GM21529 (cell line): ENCODE measurements around the gene AKAP1.
"Not testable (repeated sequence)": the region's sequence is repeated elsewhere in the genome, so short reads cannot be mapped to it uniquely, and the experiment has no call there.

ENCODE experiments used
- ATAC-seq: cut with Tn5 transposase; IDR thresholded peaks from one replicate; pipeline ENCODE4 v1.9.1; 2021; ENCODE audit not compliant: unreplicated experiment

AKAP1 gene

DNA sequence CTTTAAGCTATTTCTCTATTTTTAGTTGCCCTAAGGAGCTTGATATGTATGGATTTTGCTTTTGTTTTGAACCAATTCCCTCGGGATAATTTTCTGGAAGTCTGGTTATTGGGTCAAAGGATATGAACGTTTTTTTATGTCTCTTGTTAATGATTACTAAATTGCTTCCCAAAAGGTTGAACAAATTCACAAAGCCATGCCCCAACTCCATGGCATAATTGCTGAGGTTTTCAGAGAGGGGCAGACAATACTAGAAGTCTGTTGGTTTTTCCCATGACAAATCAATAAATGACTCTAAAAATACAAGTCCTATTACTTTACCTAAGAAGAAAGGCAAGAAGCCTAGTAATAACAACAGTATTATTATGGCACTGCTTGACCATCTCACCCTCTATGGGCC lies 11.4 kb upstream of the AKAP1 start:
- ATAC-seq: no peak

DNA sequence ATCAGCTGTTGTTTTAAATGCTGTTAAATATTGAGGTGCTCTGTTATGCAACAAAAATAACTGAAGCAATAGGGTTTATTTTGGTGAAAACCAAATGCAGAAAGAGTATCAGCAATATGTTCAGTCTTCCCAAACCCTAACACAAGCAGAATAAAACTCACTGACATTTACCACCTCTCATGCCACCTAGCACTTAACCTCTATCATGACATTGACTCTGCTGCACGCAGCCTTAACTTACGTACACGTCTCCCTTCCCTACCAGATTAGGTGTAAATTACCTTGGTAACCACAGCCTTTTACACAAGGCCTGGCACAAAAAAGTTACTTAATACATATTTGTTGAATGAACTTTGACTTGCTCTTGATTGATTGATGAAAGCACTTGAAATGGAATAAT lies 9.9 kb upstream of the AKAP1 start:
- ATAC-seq: no peak

DNA sequence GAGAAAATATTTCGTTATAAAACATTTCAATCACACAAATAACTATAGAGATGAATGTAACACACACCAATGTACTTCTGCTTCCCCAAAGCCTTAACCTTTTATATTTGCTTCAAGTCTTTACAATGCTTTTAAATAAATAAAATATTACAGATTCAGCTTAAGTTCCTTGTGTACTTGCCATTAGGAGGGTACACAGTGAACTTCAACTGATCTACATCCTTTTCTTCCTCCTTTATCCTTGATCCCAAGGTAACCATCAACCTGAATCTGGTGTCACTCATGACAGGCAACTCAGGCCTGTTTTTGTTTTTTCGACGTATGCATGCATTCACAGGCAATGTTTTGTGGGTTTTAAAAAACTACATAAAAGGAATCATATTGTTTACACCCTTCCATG lies 9.3 kb upstream of the AKAP1 start:
- no peak for ATAC-seq

DNA sequence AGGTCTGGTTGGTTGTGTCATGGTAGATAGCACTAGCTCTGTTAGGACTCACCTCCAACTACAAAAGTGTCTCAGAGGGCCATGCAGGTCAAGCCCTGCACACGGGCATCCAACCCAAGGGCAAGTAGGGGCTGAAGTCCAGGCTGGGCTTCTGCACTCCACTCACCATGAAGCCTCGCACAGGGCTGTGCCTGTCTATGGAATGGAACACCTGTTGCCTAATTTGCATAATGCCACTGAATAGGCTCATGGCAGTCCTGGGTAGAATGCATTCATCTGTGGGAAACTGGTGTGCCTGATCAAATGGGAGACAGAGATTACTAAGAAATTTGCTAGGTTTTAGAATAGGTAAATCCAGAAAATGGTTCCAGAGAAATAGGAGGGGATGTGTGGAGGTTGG lies 8.0 kb upstream of the AKAP1 start:
- ATAC-seq: no peak

DNA sequence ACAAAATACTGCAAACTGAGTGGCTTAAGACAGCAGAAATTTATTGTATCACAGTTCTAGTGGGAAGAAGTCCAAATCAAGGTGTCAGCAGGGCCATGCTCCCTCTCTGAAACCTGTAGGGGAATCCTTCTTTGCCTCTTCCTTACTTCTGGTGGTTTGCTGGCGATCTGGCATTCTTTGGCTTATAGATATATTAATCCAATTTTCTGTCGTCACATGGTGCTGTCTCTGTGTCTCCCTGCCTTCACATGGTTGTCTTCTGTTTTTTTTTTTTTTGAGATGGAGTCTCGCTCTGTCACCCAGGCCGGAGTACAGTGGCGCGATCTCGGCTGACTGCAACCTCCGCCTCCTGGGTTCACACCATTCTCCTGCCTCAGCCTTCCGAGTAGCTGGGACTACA lies 6.8 kb upstream of the AKAP1 start:
- no peak for ATAC-seq

DNA sequence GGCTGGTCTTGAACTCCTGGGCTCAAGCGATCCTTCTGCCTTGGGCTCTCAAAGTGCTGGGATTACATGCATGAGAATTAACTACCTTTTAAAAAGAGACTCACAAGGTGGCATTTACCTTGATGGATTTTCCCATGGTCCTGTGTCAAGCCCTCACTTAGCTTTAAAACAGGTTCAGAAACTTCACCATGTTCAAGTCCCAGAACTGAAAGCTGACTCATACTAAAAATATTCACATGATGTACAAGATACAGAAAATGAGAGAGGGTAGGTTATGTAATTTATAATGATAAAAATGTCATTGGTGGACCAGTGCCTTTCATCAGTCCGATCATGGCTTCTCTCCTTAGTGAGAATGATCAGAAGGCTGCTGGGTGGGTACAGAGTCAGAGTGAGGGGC lies 4.3 kb upstream of the AKAP1 start:
- no peak for ATAC-seq

DNA sequence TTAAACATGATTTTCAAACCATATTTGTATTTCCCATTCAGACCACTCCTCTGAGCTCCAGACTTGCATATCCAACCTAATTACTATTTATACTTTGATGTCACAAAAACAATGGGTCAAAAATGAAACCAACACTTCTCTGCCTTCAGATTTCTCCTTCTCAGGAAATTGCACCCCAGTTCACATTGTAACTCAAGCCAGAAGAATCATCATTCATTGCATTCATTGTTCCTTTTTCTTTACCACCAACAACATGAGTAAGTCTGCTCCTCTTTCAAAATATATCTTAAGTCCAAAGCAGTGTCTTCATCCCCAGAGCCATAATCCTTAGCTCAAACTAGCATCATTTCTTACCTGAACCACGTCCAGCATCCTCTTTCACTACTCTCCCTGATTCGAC lies 2.6 kb upstream of the AKAP1 start:
- ATAC-seq: no peak

DNA sequence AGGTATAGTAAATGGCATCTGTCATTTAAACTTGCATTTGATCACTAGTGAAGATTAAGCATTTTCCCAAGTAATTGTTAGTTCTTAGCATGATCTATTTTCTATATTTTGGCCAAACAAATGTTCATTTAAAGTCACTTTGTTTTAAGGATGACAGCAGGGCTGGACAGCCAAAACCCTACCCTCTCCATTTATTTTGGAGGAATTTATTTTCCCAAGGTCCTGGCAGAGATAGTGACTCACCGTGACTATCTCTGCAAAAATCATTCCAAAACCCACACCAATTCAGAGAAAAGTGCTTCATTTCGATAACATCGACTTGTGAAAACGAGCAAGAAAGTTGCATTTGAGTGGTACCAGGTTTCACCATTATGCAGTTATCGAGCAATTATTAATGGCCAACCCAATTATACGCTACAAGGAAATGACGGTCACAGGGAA lies 665 bp upstream of the AKAP1 start:
- ATAC-seq: peak; percentile 21

DNA sequence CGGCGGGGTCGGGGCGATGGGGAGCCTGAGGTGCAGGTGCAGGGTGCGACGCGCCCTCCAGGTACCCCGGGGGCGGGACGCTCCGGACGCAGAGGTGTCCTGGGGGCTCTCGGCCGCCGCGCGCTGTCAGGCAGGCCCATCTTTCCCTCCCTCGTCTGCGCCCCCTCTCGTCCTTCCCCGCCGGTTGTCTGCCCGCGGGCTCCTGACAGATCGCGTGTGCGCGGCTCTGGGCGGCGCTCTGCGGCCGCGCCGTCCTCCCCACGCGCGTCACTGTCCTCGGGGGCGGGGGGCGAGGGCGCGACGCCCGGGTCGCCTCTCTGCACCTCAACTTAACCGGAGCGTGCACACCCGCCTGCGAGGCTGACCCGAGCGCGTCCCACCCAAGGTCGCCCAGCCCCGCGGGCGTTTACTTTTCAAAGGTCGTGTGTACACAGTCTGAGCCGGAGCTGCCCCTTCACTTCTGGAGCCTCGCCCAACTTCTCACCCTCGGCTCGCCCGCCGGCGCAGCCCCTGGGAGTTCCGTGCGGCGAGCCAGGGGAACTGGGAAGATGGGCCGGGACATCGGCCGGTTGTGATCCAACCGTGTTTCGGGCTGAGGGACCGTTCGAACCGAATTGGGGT lies 512 bp downstream of the AKAP1 start:
- peak; percentile 31 for ATAC-seq

DNA sequence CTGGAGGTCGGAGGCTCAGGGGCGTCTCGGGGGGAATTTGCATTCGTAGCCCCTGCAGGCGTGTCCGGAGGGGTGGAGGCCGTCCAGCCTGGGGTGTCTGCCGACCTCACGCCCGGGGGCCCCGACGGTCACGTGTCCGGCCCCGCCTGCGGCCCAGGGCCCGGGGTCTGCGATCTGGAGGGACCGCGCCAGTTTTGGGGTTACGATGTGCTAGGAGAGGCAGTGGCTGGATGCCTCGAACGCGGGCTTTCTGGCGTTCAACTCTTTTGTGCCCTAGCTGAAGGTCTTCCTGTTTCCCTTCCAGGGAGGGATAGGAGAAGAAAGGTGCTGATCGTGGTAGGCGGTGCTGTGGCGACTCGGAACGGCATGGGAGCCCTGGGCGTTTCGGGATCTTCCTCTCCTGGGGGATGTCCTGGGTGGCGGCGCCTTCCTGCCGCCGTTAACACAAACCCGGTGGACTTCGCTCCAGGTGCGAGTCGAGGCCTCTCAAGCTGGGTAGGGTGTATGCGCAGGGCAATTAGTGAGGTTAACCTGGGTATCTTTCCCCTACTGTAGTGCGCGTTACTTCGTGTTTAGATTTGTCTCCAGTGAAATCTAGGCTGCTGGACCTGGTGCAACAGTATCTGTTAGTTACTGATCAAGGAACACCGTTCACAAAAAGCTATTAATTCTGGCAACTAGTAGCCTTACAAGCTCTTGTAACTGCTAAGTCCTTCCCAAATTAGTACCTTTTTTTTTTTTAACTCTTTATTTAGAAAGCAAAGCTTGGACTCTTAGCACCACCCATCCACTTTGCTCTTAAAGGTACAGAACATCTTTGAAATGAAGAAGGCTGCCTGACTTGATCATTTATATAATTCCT lies 1.3 kb downstream of the AKAP1 start:
- peak; percentile 3 for ATAC-seq

DNA sequence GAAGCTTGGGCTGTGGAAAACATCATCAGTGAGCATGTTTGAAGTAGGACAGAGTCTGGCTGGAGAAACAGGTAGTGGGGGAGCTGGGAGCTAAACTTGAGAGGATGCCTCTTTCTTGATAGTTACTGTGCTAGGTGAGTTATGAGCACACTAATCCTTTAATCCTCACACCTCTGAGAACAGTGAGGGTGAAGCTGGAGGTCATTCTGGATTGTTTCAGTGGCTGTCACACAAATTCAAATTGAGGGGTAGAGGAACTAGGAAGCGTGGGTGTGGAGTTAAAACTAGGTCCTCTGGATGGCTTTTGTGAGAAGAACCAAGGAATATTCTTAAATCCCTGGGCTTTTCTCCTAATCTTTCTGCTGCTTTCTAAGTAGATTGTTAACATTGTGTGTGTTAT lies 3.3 kb downstream of the AKAP1 start:
- ATAC-seq: no peak

DNA sequence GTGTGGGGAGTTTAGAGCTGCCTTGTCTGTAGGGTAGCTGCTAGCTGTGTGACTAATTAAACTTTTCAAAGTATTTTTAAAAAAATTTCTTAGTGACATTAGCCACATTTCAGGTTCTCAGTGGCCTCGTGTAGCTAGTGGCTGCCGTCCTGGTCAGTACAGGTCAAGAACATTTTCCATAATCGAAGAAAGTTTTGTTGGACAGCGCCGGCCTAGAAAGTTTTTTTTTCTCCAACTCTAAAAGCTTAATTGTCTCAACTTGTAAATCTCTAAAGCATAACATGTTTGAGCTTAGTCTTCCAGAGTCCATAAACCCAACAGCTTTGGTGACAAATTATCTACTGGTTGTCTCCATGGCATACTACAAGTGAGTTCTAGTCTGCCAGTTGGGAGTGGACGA lies 4.3 kb downstream of the AKAP1 start:
- no peak for ATAC-seq

DNA sequence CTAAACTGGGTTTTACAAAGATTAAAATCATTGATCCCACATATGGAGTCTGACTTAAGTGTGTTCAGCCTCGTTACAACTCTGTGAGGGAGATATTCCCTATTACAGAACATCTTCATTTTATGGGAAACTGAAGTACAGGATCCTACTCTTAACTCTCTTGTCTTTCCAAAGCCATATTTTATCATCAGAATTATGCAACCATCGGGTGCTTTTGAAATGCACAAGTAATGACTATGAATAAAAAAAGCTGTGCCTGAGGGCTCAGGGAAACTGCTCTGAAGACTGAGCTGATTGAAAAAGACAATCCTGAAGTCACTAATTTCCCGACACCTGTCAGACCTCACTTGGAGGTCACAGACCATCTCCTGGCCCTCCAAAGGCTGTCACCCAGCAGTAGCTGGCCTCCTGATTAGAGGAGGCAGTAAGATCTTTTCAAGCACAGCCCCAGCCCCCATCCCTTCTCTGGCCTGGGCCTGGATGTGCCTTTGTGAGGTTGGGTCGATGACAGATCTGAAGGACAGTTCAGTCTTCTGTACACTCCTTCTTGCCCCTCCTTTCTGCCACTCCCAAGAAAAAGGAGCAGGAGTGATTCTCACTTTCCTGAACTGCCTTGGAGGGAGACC lies 5.6 kb downstream of the AKAP1 start:
- ATAC-seq: no peak

DNA sequence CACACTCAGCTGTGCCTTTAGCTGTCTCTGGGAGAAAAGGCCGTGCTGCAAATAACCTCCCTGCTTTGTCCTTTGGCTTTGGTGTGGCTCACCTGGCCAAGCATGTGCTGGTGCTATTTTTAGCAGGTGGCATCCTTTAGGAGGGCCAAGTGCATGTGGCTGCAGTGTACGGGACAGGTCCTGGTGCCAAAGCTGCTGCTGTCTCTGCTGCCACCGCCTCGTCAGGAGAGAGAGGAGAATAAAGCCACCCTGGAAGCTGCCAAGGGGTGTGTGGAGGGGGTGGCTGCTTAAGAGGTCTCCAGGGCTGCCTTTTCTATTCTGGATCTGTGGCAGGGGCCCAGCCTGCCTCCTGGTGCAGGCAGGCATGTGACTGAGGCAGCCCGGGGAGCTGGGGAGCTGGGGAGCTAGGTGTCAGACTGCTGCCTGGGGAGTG lies 6.2 kb downstream of the AKAP1 start:
- no peak for ATAC-seq

DNA sequence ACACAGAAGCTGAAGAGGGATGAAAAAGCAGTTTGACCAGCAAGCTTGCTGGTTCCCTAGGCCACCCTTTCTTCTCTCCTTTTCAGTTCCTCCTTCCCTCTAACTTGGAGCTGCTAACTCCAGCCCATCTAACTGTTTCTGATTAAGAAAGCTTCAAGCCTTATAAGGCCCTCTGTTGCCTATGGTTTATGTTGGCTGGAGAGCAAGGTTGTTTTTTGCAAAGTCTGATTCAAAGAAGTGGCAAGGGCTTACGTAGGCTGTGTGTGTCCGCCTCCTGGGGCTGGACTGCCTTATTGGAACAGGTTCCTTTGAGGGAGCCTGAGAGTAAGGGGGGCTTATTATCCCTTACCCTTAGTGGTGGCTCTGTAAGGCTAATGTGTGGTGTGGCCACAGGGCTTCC lies 7.1 kb downstream of the AKAP1 start:
- peak; percentile 63 for ATAC-seq

DNA sequence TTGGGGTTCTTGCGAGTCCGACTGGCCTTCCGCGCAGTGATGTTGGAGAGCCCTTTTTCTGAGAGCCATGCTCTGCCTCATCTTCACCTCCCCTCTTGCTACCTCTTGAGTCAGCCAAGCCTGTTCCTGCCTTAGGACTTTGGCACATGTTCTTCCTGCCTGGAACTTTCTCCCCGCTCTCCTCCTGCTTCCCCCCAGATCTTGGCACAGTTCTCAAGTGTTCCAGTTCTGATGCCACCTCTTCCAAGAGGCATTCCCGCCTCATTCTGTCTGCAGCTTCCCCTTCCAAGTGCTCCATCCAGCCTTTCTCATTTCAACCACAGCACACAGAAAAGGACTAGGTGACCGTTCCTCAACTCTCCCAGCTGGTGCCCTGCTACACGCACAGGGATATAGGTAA lies 7.7 kb downstream of the AKAP1 start:
- ATAC-seq: no peak

DNA sequence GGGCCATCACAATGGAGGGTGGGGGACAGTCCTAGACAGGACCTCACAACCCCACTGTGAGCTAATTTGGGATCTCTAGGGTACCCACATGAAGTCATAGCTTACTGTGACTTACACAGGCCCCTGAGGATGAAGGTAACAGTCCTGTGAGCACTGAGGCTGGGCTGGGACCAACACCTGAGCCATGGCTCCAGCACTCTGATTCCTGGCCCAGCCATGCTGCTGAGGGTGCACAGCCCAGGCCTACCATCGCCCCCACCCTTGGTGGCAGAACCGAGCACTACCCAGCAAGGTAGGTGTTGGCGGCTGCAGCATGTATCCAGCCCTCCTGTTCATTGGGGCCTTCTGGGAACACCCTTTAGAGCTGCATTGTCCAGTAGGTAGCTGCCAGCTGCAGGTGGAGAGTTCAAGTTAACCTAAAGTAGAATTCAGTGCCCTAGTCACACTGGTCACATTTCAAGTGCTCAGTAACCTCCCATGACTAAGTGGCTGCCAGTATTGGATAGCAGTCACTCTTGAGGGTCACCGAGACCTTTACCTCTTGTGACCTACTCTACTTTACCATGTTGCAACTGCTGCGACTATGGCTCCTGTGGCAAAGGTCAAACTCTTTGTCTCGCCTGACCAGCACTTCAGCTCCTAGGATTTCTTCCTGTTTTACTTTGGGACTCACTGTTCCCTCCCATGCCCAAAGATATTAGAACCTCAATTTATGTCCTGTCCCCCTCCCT lies 11.6 kb downstream of the AKAP1 start:
- ATAC-seq: no peak

DNA sequence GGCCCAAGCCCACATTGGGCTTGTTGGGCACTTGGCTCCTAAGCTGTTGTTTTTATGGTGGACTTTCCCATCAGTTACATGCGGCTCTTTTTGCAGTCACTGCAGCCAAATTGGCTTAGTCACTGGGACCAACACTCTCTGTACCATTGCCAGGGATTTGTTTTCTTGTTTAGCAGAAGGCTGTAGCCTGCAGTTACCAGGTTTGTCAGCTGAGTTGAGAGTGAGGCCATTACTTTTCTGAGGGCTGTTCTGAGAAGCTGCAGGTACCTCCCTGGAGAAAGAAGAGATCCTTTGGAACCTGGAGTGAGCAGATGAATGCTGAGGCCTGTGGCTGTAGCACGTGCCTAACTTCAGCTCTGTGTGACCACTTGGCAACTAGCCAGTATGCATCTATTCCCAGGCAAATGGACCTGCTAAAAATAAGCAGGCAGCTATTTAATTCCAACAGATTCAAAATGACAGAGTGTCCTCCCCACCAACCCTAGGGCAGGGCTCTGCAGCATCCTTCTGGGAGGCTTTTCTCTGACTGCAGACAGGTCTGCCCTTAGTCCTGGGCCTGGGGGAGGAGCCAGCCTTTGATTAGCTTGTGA lies 12.9 kb downstream of the AKAP1 start:
- ATAC-seq: no peak

DNA sequence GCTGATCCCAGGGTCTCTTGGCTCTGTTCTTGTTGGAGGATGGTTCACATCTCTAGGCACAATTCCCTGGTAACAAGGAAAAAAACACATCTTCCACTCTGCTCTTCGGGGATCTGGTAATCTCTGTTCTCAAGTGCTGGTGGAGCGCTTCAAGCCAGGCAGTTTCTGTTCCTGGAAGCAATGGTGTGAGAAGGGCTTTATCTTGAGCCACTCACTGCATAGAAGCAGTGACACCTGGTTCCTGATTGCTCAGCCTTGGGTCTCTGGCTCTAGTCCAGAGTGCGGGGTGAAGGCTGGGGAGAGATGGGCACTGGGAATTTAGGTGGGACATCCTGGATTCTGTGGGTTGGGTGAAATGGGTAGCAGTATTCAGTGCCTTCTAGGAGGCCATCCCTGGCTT lies 14.1 kb downstream of the AKAP1 start:
- peak; percentile 84 for ATAC-seq

DNA sequence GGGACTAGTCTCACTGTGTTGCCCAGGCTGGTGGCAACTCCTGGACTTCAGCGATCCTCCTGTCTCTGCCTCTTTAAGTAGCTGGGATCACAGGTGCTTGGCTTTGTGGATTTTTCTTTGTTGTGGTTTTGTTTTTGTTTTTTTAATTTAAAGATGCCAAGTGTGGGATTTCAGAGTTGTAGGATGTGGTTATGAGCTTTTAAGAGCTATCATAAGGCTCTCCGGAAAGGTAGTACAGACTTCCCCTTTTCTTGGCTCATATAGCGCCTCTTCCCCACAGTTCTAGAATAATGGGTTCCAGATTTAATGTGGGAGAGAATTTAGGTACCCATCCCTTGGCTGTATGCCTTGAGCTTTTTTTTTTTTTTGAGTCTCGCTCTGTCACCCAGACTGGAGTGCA lies 17.1 kb downstream of the AKAP1 start:
- ATAC-seq: no peak

DNA sequence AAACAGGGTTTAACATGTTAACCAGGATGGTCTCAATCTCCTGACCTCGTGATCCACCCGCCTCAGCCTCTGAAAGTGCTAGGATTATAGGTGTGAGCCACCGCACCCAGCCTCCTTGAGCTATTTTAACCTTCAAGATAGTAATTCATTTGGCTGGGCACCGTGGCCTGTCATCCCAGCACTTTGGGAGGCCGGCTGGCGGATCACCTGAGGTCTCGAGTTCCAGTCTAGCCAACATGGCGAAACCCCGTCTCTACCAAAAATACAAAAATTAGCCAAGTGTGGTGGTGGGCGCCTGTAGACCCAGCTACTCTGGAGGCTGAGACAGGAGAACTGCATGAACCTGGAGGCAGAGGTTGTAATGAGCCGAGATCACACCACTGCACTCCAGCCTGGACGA lies 17.6 kb downstream of the AKAP1 start:
- ATAC-seq: not testable (repeated sequence)
